Mammary epithelial cell (primary cell): ENCODE results near the gene PNKD.

Experiments used
- CTCF ChIP-seq, 2 donors: IDR thresholded peaks in 1 of 2; conservative IDR thresholded peaks in 1 of 2; 2 replicates each; pipeline ENCODE4 v1.5.1; 2011 to 2012; ENCODE audit warnings: inconsistent platforms in 2 of 2, low read length in 2 of 2, mild to moderate bottlenecking in 2 of 2, control low read depth in 1 of 2, low read depth in 1 of 2; ENCODE audit not compliant: insufficient read depth in 1 of 2; ENCODE audit errors: extremely low read depth in 1 of 2
- EZH2 ChIP-seq: IDR thresholded peaks from 2 replicates; pipeline ENCODE4 v1.6.1; 2012; ENCODE audit warnings: low read length, inconsistent platforms, borderline replicate concordance

- no peak for TF ChIP-seq CTCF (conservative IDR thresholded peaks at IDR 0.05 in 1 of 2, IDR thresholded peaks at IDR 0.05 in 1 of 2; ENCODE audit: extremely low read depth in 1 of 2, insufficient read depth in 1 of 2, low read depth in 1 of 2, low read length in 2 of 2)
- TF ChIP-seq EZH2 = no peak
These were observed 92.3 kb downstream of the PNKD start for GRCh38 chr2:218362606-218363005.
